SK-N-SH treated with all-trans-retinoic acid at 6 μM for 48 hours (cell line): ENCODE data around the gene ANKRD44.
A peak's percentile ranks its signal among the peaks of the same experiment; 100 is the strongest.

Experiments used
- ATAC-seq: fragments of 200-7000 bp; cut with Tn5 transposase; 3 replicates; pipeline ENCODE4 v1.9.1; 2020; ENCODE audit warnings: mild to moderate bottlenecking, moderate library complexity
- ARNTL ChIP-seq: fragments of 450-650 bp; formaldehyde crosslinking; IDR thresholded peaks from 2 replicates; pipeline ENCODE4 v1.5.0; 2020; ENCODE audit warnings: low read depth, mild to moderate bottlenecking, moderate library complexity, borderline replicate concordance
- BACH2 ChIP-seq: fragments of 250-450 bp; sonication (Bioruptor Pico); IDR thresholded peaks from 2 replicates; pipeline ENCODE4 v1.9.0; 2021; ENCODE audit warnings: mild to moderate bottlenecking, borderline replicate concordance
- CSDC2 ChIP-seq: fragments of 250-450 bp; sonication (Bioruptor Pico); IDR thresholded peaks from 2 replicates; pipeline ENCODE4 v1.5.0; 2020; ENCODE audit warnings: mild to moderate bottlenecking, moderate library complexity
- ESRRG ChIP-seq: fragments of 250-450 bp; sonication (Bioruptor Pico); IDR thresholded peaks from 2 replicates; pipeline ENCODE4 v1.6.1; 2021; ENCODE audit warnings: mild to moderate bottlenecking
- GLIS3 ChIP-seq: fragments of 250-450 bp; sonication (Bioruptor Pico); IDR thresholded peaks from 2 replicates; pipeline ENCODE4 v1.5.0; 2020; ENCODE audit warnings: mild to moderate bottlenecking, moderate library complexity
- ISL1 ChIP-seq: fragments of 250-450 bp; sonication (Bioruptor Pico); IDR thresholded peaks from 2 replicates; pipeline ENCODE4 v2.1.2; 2022; ENCODE audit warnings: mild to moderate bottlenecking, moderate library complexity
- RARB ChIP-seq: fragments of 250-450 bp; sonication (Bioruptor Pico); IDR thresholded peaks from 2 replicates; pipeline ENCODE4 v1.8.0; 2021; ENCODE audit warnings: mild to moderate bottlenecking, moderate library complexity
- SNAI2 ChIP-seq: fragments of 250-450 bp; sonication (Bioruptor Pico); IDR thresholded peaks from 2 replicates; pipeline ENCODE4 v1.5.0; 2020; ENCODE audit warnings: mild to moderate bottlenecking, moderate library complexity
- TCF4 ChIP-seq: fragments of 250-450 bp; sonication (Bioruptor Pico); IDR thresholded peaks from 2 replicates; pipeline ENCODE4 v1.8.0; 2021; ENCODE audit warnings: mild to moderate bottlenecking, moderate library complexity, borderline replicate concordance
- TOX ChIP-seq: fragments of 250-450 bp; sonication (Bioruptor Pico); IDR thresholded peaks from 2 replicates; pipeline ENCODE4 v1.8.0; 2021; ENCODE audit warnings: mild to moderate bottlenecking, moderate library complexity, borderline replicate concordance
- ZC3H10 ChIP-seq: fragments of 250-450 bp; sonication (Bioruptor Pico); IDR thresholded peaks from 2 replicates; pipeline ENCODE4 v1.5.1; 2021; ENCODE audit warnings: mild to moderate bottlenecking, moderate library complexity
- ZFP3 ChIP-seq: fragments of 250-450 bp; sonication (Bioruptor Pico); IDR thresholded peaks from 2 replicates; pipeline ENCODE4 v1.5.0; 2020; ENCODE audit warnings: mild to moderate bottlenecking, moderate library complexity
- ZFP30 ChIP-seq: fragments of 450-650 bp; formaldehyde crosslinking; IDR thresholded peaks from 2 replicates; pipeline ENCODE4 v1.5.0; 2022; ENCODE audit warnings: mild to moderate bottlenecking, moderate library complexity
- ZNF565 ChIP-seq: fragments of 450-650 bp; formaldehyde crosslinking; conservative IDR thresholded peaks from 2 replicates; pipeline ENCODE4 v1.5.0; 2020; ENCODE audit warnings: low read depth, mild to moderate bottlenecking, moderate library complexity
- ZNF70 ChIP-seq: fragments of 450-650 bp; formaldehyde crosslinking; IDR thresholded peaks from 2 replicates; pipeline ENCODE4 v1.5.0; 2020; ENCODE audit warnings: mild to moderate bottlenecking, moderate library complexity
- TF ChIP-seq, protein P1 (sequence below): fragments of 250-450 bp; sonication (Bioruptor Pico); IDR thresholded peaks from 2 replicates; pipeline ENCODE4 v1.5.1; 2020; ENCODE audit warnings: low read depth, mild to moderate bottlenecking, moderate library complexity
- TF ChIP-seq, protein P2 (sequence below): fragments of 250-450 bp; sonication (Bioruptor Pico); IDR thresholded peaks from 2 replicates; pipeline ENCODE4 v1.5.0; 2020; ENCODE audit warnings: mild to moderate bottlenecking, moderate library complexity
- TF ChIP-seq, protein P3 (sequence below): fragments of 250-450 bp; sonication (Bioruptor Pico); IDR thresholded peaks from 2 replicates; pipeline ENCODE4 v1.5.1; 2021; ENCODE audit warnings: mild to moderate bottlenecking, moderate library complexity
- TF ChIP-seq, protein P4 (sequence below): fragments of 250-450 bp; sonication (Bioruptor Pico); IDR thresholded peaks from 2 replicates; pipeline ENCODE4 v1.8.0; 2021; ENCODE audit warnings: low read depth, mild to moderate bottlenecking, moderate library complexity, borderline replicate concordance
- TF ChIP-seq, protein P5 (sequence below): fragments of 250-450 bp; sonication (Bioruptor Pico); IDR thresholded peaks from 2 replicates; pipeline ENCODE4 v1.8.0; 2020; ENCODE audit warnings: mild to moderate bottlenecking, moderate library complexity, borderline replicate concordance

ANKRD44 gene

DNA sequence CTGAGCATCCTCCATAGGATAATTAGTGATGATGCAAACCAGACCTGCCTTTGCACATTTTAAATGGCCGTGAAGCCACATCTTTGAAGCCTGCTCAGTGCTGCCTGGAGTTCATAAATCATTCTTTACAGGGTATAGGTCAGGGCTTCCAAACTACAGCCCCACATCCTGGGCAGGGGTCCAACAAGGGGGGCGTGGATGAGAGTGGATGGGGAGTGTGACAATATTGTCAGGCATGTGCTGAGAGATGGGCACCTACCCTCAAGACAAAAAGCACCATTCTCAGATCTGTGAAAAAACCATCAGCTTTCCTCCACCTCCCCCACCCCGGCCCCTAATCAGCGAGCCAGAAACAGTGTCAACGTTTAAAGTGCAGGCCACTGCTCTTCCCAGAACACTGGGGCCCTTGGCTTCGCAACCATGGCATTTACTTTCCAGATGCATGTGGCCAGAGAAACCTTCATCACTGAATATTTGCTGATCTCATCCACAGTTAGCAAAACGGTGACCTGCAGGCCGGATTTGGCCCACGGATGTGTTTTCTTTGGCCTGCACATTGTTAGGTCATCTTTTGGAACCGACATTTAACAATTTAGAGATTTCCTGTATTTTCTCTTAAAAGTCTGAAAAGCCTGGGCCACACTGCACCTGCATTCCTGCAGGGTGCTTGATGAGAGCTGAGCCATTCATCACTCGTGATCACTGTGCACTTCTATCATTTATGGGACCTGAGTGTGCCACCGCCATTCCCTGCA, 130.7 kb downstream of the ANKRD44 start (continued):
- TF ChIP-seq GLIS3 (CRISPR knock-in tag) (peak; percentile 25; the same call in 1 of the 2 replicates), SNAI2 (CRISPR knock-in tag) (no peak)
- TF ChIP-seq, protein P1, sequence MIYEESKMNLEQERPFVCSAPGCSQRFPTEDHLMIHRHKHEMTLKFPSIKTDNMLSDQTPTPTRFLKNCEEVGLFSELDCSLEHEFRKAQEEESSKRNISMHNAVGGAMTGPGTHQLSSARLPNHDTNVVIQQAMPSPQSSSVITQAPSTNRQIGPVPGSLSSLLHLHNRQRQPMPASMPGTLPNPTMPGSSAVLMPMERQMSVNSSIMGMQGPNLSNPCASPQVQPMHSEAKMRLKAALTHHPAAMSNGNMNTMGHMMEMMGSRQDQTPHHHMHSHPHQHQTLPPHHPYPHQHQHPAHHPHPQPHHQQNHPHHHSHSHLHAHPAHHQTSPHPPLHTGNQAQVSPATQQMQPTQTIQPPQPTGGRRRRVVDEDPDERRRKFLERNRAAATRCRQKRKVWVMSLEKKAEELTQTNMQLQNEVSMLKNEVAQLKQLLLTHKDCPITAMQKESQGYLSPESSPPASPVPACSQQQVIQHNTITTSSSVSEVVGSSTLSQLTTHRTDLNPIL (CRISPR knock-in tag), result 0 out of 2 replicates have a peak, but pooled peaks have one; percentile 20
- TF ChIP-seq, protein P2, sequence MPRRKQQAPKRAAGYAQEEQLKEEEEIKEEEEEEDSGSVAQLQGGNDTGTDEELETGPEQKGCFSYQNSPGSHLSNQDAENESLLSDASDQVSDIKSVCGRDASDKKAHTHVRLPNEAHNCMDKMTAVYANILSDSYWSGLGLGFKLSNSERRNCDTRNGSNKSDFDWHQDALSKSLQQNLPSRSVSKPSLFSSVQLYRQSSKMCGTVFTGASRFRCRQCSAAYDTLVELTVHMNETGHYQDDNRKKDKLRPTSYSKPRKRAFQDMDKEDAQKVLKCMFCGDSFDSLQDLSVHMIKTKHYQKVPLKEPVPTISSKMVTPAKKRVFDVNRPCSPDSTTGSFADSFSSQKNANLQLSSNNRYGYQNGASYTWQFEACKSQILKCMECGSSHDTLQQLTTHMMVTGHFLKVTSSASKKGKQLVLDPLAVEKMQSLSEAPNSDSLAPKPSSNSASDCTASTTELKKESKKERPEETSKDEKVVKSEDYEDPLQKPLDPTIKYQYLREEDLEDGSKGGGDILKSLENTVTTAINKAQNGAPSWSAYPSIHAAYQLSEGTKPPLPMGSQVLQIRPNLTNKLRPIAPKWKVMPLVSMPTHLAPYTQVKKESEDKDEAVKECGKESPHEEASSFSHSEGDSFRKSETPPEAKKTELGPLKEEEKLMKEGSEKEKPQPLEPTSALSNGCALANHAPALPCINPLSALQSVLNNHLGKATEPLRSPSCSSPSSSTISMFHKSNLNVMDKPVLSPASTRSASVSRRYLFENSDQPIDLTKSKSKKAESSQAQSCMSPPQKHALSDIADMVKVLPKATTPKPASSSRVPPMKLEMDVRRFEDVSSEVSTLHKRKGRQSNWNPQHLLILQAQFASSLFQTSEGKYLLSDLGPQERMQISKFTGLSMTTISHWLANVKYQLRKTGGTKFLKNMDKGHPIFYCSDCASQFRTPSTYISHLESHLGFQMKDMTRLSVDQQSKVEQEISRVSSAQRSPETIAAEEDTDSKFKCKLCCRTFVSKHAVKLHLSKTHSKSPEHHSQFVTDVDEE (CRISPR knock-in tag), result peak; percentile 69; the same call in 1 of the 2 replicates
- TF ChIP-seq, all 23 proteins: peak for 10

DNA sequence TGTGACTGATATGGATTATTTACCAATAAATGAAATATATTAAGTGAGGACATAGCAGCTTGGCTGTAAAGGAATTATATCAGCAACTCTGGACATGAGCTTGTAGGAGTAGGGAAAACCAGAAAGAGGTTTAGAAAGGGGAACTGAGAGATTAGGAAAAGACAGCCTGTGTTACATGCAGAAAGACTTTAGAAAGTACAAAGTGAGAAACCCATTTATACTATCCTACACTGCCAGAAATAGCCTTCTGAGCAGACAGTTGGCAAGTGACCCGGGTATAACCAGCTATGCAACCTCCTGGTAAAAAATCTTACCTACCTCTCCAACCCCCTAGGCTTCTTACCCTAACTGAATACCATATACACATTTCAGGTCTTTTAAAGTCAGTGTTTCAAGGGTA, 134.1 kb downstream of the ANKRD44 start:
- TF ChIP-seq ZFP3 (CRISPR knock-in tag) (no peak), ZNF565 (no peak), TCF4 (no peak), BACH2 (CRISPR knock-in tag) (no peak), ESRRG (CRISPR knock-in tag) (no peak), ISL1 (CRISPR knock-in tag) (no peak), TOX (CRISPR knock-in tag) (no peak), GLIS3 (CRISPR knock-in tag) (no peak), SNAI2 (CRISPR knock-in tag) (no peak), ZNF70 (CRISPR knock-in tag) (no peak), RARB (CRISPR knock-in tag) (no peak), ARNTL (no peak), CSDC2 (CRISPR knock-in tag) (no peak), ZC3H10 (CRISPR knock-in tag) (no peak), ZFP30 (CRISPR knock-in tag) (no peak)
- TF ChIP-seq, protein P2 (CRISPR knock-in tag), result no peak
- TF ChIP-seq, protein P3, sequence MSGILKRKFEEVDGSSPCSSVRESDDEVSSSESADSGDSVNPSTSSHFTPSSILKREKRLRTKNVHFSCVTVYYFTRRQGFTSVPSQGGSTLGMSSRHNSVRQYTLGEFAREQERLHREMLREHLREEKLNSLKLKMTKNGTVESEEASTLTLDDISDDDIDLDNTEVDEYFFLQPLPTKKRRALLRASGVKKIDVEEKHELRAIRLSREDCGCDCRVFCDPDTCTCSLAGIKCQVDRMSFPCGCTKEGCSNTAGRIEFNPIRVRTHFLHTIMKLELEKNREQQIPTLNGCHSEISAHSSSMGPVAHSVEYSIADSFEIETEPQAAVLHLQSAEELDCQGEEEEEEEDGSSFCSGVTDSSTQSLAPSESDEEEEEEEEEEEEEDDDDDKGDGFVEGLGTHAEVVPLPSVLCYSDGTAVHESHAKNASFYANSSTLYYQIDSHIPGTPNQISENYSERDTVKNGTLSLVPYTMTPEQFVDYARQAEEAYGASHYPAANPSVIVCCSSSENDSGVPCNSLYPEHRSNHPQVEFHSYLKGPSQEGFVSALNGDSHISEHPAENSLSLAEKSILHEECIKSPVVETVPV (CRISPR knock-in tag), result no peak
- TF ChIP-seq, protein P4, sequence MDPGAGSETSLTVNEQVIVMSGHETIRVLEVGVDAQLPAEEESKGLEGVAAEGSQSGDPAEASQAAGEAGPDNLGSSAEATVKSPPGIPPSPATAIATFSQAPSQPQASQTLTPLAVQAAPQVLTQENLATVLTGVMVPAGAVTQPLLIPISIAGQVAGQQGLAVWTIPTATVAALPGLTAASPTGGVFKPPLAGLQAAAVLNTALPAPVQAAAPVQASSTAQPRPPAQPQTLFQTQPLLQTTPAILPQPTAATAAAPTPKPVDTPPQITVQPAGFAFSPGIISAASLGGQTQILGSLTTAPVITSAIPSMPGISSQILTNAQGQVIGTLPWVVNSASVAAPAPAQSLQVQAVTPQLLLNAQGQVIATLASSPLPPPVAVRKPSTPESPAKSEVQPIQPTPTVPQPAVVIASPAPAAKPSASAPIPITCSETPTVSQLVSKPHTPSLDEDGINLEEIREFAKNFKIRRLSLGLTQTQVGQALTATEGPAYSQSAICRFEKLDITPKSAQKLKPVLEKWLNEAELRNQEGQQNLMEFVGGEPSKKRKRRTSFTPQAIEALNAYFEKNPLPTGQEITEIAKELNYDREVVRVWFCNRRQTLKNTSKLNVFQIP (CRISPR knock-in tag), result no peak
- TF ChIP-seq, protein P5, sequence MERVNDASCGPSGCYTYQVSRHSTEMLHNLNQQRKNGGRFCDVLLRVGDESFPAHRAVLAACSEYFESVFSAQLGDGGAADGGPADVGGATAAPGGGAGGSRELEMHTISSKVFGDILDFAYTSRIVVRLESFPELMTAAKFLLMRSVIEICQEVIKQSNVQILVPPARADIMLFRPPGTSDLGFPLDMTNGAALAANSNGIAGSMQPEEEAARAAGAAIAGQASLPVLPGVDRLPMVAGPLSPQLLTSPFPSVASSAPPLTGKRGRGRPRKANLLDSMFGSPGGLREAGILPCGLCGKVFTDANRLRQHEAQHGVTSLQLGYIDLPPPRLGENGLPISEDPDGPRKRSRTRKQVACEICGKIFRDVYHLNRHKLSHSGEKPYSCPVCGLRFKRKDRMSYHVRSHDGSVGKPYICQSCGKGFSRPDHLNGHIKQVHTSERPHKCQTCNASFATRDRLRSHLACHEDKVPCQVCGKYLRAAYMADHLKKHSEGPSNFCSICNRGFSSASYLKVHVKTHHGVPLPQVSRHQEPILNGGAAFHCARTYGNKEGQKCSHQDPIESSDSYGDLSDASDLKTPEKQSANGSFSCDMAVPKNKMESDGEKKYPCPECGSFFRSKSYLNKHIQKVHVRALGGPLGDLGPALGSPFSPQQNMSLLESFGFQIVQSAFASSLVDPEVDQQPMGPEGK, result no peak

More for the DNA sequence above, 134.1 kb downstream of the ANKRD44 start:
- ATAC-seq, result no peak
